ENCODE results near the gene CTNNA1.

Gene CTNNA1

DNA sequence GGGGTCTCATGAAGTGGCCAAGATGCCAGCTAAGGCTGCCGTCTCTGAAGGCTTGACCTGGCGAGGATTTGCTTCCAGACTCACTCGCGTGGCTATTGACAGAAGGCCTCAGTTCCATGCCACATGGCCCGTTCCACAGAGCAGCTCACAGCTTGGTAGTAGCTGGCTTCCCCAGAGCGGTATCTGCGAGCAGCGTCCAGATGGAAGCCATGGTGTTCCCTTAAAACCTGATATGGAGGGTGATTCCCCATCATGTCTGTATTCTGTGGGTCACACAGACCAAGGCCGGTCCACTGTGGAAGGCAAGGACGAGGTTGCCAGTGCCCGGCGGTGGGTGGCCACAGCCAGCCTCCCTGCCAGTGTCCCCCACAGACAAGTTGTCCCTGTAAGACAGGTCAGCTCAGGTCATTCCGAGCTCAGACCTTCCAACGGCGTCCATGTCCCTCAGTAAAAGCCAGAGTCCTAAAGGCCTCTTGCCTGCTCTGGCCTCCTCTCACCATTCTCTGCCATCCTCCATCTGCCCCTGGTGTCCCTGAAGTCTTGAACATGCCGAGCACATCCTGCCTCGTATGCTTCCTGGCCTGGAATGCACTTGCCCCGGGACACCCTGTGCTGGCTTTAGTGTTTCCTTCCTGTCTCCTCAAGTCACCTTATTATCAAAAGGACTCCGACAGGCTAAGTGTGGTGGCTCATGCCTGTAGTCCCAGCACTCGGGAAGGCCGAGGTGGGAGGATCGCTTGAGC, 183.2 kb downstream of the CTNNA1 start:
- DNase-seq, result no peak

DNA sequence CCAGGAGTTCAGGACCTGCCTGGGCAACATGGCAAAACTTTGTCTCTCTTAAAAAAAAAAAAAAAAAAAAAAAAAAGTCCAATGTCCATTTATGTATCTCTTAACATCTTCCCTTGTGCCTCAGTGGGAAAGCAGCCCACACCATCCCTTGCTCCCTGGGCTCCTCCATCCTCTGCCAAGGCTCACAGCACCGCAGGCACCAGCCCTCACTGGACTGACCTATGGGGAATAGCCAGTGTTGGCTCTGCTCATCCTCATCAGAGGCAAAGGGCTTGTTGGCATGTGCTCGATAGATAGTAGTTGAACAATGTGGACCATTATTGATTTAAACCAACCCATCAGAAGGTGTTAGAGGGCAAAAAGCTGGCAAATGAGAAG, 183.7 kb downstream of the CTNNA1 start:
- DNase-seq, result no peak

DNA sequence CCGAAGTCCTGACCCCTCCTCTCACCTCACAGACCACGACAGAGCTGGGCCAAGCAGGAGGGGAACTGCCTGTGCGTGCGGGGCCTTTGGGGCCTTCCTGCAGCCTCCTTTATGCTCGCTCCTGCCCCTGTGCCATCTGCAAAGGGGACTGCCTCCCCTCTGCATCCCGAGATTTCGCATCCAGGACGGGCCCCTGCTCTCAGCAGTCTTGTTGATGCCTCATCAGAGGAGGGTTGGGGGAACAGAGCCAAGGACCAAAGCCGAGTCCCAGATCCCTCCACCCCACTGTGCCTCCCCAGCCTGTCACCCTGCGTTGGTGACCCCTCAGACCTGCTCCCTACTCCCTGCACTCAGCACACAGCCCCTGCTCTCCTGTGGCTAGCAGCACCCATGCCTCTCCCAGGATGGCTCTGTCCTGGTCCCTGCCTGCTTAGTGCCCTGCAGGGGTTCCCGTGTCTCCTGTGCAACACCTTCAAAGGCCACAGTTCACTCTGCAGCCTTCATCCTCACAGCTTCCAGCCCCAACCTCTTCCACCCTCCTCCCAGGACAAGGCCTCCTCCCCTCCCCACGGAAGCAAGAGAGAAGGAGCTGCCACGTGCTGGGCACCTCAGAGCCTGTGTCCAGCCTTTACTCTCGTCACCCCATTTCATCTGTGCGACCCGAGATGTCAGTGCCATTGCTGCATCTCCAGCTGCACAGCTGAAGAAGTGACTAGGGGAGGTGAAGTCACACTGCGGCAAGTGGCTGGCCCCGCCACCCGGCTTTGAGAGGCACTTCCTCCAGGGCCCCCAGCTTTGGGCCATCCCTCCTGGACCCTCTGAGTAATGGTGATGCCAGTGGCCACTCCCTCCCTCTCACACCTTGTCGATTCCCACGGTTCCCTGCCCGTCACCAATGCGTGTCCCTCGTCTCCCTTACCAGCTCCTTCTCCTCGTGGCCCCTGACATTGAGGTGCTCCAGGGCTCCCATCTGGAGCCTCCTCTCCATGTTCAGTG, 184.5 kb downstream of the CTNNA1 start:
- DNase-seq, result no peak

DNA sequence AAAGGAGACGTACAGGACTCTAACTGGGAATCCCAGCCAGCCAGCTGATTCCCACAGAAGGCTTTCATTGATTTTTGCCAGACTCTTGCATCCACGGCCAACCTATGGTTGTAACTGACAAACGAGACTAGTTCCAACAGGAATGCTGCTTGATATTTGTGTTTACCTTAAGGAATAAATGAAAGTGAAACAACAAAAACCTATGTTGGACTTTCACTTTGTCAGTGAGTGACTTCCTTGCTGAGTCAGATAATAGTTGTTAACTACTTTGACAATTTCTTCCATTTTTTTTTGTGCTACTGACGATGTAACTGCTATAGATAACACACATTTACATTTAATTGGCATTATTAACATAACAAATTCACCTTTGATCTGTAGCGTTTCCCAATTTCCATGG, 185.3 kb downstream of the CTNNA1 start:
- no peak for DNase-seq

DNA sequence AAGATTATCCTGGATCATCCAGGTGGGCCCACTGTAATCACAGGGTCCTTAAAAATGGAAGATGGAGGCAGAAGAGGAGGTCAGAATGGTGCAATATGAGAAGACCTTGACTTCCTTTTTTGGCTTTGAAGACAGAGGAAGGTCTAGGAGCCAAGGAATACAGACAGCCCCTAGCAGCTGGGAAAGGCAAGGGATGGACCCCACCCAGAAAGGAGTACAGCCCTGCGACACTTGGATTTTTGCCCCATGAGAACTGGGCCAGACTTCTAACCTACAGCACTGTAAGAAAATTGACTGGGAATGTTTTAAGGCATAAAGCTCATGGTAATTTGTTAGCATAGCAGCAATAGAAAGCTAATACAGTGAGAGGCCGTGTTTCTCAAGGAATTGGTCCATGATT, 188.8 kb downstream of the CTNNA1 start:
- DNase-seq, result no peak

DNA sequence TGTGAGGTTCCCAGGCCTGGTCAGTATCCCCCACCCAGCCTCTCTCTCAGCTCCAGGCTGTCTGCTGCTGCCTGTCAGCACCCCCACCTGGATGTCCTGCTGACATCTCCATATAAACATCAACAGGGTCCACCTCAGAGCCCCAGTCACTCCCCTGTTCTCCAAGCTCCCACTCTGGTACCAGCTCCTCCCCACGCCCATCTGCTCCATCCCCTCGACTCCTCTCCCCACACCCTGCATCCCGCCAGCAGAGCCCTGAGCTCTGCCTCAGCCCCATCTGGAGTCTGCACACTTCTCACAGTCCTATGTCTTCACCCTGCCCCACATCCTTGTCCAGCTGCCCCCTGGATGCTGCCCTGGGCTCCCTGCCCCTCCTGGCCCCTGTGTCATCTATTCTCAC, 189.6 kb downstream of the CTNNA1 start:
- no peak for DNase-seq

DNA sequence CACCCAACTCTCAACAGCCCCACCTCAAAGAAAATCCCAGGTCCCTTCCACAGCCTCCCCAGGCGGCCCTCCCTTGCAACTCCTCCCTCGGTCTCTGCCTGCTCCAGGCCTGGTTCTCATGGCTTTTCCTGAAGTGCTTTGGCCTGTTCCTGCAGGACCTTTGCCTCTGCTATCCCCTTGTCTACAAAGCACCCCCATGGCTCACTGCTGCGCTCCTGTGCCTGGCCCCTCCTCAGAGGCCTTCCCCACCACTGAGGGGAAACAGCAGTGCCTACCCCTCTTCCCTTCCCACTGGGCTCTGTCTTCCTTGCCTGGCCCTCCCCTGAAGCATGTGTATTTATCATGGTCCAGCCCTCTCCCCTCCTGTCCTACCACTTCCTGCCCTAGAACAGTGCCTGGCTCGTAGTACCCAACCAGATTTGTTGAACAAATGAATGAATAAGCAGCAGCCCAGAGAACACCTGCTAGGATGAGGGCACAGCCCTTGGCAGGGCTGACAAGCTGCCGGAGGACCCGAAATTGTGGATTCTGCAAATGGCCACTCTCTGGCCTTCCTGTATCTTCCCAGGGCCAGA, 190.5 kb downstream of the CTNNA1 start:
- DNase-seq, result no peak

DNA sequence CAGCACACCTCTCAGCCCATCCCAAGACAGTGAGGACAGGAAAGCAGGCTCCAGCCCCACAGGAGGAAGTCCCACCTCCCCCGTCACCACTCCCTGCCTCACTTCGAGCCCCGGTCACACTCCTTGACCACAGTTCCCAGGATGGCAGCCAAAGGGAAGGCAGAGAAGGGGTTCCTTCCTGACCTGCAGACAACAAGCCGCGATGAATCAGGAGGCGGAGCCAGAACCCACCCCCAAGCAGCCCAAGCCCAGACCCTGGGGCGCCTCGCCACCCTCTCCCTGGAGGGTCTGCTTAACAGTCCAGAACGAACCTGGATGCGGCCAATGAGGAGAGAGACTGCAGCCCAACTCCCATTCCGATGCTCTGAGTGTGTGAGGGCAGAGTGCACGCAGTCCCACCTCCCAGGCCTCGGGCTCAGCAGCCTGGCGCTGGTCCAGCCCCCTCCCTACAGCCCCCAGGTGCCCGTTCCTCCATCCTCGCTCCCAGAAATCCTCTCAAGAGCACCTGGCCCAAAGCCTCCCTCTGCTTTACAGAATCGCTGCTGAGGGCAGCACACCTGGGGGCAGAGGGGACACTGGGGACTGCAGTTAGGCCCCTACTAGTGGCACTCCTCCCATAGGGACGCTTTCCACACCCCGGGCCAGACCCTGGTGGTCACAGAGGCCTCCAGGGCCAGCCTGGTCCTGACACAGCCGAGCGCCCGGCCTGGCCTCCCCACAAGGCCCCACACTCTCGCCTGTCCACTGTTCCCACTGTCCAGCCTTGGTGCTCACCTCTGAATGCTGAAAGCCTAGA, 191.5 kb downstream of the CTNNA1 start:
- DNase-seq, result no peak

DNA sequence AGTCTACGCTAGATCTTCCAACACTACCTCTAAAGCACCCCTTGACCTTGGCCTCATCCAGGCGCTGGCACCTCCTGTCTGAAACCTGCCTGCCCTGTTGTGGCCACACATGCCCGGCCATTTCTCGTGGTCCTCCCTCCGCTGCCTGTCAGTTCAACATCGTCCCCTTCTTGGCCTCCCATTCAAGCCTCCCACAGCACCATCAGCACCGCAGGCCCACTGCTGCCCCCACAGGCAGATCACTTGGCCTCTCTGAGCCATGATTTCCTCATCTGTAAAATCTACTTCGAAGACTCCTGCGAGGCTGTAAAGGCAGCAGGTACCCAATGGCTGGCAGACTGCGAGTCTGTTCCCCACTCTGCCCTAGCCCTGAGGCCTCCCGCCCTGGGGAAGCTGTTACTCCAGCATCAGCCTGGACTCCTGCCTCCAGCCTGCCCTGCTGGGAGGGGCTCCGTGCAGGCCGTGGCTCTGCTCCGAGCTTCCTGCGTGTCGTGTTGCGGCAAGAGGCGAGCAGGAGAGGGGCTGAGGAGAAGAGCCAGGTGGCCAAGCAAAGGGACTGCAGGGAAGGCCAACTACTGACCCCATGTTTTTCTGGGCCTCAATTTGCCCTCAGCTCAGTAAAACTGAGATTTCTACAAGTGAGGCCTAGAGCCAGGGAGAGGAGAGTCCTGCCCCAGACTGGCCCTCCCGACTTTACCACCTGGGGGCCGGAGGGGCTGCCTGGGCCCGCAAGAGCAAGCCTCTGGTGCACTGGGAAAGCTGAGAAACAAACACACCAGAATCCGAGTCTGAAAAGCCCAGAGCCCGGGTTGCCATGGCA, 192.4 kb downstream of the CTNNA1 start:
- no peak for DNase-seq

DNA sequence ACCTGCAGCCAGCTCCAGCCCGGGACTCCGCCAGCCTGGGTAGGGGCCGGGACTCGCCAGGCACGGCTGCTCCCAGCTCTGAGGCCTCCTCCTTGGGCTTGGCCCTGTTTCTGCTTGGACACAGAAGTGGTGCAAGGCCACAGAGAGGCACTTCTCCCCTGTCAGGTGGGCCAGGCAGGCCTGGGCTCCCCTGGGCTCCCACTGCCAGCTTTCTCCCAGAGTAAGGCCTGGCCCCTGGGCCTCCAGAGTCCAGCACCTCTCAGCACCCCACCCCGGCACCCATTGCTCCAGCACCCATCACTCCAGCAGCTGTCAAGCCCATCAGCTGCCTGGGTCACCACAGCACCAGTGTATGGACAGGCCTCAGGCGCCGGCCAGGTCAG, 193.0 kb downstream of the CTNNA1 start:
- DNase-seq, result no peak

DNA sequence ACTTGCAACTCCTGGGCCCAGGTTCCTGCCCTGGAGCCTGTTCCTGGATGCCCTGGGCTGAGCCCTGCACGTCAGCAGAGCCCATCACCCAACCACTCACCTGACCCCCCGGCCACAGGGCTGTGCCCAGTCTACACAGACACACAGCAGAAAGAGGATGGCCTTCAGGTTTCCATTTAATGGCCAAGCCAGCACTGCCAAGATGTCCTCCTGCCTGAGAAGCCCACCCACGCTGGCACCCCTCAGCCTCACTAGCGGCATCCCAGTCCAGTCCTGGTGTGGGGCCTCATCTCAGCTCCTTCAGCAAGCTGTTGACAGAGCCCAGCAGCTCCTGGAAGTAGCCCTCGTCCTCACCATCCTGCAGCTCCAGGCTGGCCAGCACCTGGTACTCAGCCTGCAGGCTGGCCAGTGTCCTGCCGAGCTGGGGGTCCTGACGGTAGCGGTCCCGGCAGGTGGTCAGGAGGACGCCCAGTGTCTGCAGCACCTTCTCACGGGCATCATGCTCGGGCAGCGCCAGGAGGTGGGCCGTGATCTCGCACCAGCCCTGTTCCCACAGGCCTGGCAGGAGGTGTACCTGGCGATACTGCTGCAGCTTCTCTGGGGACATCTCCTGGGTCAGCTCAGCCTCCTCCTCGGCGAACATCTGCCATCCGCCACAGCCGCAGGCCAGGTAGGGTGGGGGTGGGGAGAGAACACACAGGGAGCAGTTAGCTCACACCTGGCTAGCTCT, 193.8 kb downstream of the CTNNA1 start:
- no peak for DNase-seq

DNA sequence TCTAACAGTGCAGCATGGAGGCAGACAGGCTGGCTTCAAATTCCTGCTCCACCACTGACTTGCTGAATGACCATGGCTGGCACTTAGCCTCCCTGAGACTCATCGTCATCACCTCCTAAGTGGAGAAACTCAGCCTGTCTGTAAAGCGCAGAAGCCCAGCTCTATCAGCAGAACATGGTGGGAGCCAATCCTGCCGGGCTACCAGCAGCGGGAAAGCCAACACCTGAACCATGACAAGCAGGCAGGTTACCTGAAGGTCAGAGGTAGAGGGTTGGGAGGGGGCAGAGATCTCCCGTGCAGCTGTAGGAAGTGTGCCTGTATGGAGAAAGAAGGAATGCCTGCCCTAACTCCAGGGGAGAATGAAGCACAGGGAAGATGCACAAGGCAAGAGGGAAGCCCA, 194.6 kb downstream of the CTNNA1 start:
- DNase-seq, result no peak

DNA sequence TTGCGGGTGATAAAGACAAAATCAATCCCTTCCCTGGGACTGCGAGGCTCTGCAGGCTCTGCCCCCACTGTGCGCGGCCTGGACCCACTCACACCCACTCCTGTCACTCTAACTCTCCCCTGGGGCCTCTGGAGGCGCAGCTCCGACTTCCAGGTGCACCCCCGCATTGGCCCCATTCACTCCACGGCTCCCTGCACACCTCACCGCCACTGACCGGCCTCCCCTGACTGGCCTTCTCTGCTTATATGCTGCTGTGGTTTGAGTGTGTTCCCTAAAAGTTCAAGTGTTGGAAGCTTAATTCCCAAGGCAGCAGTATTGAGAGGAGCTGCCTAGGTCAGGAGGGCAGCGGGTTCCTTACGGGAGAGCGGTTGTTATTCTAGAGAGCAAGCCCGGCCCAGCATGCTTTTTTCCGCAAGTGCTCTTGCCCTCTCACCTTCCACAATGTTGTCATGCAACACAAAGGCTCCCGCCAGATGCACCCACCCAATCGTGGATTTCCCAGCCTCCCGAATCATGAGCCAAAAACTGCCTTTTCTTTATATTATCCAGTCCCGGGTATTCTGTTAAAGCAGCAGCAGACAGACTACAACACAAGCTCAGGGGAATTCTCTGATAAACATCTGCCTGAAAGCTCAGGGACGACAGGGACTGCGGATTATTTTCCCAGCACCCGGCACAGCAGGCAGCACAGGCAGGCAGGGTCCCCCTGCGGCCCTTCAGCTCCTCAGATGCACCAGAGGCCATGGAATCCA, 195.4 kb downstream of the CTNNA1 start:
- no peak for DNase-seq

DNA sequence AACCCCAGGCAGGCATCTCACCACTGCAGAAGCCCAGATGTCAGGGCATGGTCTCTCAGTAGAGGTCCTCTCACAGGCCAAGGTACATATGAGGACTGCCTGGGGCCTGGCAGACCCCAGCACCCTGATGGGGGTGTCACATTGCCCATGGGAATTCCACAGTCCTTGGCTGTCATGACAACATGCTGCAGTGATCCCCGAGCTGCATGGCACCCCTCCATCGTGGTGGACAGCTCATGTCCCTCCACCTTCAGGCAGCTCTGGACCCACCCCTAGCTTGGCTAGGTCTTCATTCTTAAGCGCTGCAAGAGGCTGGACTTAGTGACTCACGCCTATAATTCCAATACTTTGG, 196.0 kb downstream of the CTNNA1 start:
- no peak for DNase-seq

DNA sequence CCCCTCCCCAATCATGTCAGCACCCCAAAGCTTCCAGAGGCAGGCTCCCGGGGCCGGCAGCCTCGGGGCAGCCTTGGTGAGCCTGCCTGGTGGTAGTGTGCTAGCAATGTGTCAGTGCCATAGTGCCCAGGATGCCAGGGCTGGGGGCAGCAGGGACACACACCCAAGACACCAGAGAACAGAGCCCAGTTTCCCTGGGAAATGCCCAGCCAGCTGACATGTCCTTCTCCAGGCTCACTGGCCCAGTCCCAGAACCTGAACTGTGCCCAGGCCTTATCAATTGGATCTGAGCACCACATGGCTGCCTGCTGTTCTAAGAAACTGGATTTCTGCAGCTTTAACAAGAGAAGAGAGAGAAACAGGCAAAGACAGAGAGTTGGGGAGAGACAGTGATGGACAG, 196.8 kb downstream of the CTNNA1 start:
- DNase-seq, result no peak

DNA sequence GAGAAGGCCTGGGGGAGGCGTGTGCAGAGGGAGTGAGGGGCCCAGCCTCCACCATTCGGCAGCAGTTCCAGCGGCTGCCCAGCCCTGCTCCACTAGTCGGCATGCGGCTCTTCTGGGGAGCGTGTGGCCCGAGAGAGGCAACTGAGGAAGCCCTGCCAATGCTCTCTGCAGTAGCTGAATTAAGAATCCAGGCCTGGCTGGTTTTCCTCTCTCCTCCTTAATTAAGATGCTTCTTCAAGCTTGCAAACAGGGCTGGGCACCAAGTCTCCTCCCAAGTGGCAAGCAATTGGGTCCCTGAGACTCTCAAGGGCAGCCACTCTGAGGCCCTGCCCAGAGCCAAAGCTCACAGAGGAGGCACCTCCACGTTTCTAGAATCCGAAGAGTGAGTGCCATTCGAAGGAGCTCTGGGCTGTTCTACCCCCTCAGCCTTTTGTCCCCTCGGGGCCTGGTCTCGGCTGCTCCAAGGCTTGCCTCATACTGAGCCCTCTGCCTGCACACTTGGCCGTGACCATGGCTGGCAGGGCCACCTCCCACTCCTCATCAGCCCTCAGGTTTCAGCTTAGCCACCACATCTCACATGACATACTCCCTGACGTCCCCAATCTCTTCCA, 197.3 kb downstream of the CTNNA1 start:
- no peak for DNase-seq

DNA sequence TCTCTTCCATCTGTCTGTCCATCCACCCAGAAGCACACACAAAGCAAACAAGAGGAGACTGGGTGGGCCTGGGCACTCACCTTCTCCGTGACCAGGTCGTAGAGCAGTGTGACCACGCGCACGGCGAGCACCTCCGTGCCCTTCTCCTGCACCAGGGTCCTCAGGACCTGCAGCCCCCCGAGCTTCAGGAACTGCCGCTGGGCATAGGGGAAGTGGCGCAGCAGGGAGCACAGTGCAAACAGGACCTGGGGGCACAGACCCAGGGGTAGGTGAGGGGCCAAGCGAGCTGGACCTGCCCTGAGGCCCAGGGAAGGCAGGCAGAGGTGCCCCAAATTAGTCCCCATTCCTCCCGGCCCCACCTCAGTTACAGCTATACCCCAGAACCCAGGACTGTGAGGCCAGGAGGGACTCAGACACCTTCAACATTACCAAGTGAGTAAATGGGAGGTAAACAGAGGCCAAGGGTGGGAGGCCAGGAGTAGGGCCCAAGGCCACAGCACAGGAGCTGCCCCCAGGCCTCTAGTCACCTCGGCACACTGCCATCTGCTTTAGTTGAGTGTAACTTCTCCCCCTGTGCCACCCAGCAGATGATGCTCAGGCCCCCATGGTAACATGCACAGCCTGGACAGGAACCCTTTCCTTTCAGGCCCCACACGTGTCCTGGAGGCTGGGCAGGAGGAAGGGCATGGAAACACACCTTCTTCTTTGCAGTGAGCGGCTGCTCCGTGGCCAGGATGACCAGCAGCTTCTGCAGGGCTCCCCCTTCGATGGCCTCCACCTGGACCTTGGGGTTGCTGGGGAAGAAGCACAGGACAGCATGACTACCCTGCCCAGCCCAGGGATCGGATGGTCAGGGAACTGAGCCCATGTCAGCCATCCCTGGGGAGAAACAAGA, 198.1 kb downstream of the CTNNA1 start:
- no peak for DNase-seq

DNA sequence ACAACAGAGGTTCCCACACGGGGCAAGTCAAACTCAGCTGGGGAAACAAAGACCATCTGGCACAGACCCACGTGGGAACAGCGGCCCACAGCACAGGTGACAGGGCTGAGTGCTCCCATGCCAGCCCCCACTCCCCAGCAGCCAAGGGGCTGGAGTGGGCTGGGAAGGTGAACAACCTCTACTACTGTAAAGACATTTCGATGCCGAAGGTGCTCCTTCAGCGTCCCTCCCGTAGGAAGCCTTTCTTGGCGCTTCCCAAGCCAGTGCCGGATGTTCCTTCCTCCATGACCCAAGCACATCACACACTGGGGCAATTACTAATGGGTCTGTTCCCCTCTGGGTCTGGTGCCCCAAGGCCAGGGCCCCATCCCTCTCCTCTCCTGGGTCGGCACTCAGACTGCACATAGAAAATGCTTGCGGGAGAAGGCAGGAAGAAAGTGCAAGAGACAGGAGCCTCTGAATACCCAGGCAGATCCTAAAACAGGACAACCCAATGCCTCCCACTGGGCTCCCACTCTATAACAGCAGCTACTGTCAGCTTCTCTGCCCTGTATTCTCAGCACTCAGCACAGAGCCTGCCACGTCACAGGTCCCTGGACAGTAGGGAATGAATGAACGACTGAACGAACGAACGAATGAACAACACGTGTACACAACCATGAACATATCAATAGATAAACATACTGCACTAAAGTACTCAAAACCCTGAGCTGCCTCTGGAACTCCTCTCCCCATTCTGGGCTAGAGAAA, 198.9 kb downstream of the CTNNA1 start:
- DNase-seq, result no peak
